B cell (primary cell): Measurements from ENCODE around the gene IFI35. TPM values are rescaled to one million over a fixed set of nuclear protein-coding genes. Genes with fewer than 3 reads are reported as not detected.

Experiments used
- ATAC-seq: fragments of 200-7000 bp; cut with Tn5 transposase; one replicate; pipeline ENCODE4 v1.10.0; 2021; ENCODE audit warnings: low read depth, mild to moderate bottlenecking, moderate number of reproducible peaks, moderate library complexity
- CTCF ChIA-PET: fragments of 350-600 bp; sonication (Branson Sonifier 250); formaldehyde crosslinking; loops from one replicate; lab custom pipeline; 2021; ENCODE audit warnings: antibody characterized with exemption, inconsistent platforms; lab: Charles Lee
- POLR2A ChIA-PET: fragments of 350-600 bp; sonication (Branson Sonifier 250); formaldehyde crosslinking; loops from one replicate; lab custom pipeline; 2021; ENCODE audit warnings: antibody characterized with exemption; lab: Charles Lee
- DNase-seq: peaks from one replicate; pipeline ENCODE4 v3.0.0; 2013
- H2AFZ ChIP-seq: 2 replicates; pipeline ENCODE4 v1.6.1; 2012; ENCODE audit warnings: mild to moderate bottlenecking, low read depth, low read length; ENCODE audit not compliant: insufficient read depth, poor library complexity, severe bottlenecking
- H3K27ac ChIP-seq, 2 donors: 1 replicate in 1 of 2; 2 replicates in 1 of 2; pipeline ENCODE4 v1.5.1; 2012 to 2013; ENCODE audit warnings: low read length in 2 of 2, mild to moderate bottlenecking in 2 of 2, moderate library complexity in 1 of 2
- H3K27me3 ChIP-seq, 4 experiments: fragments of 200-600 bp in 1 of 4; sonication (generic) in 1 of 4; replicated peaks in 1 of 4; 1 replicate in 2 of 4; 2 replicates in 2 of 4; pipeline versions ENCODE4 v1.6.1 to v1.7.0; 2013 to 2016; ENCODE audit warnings: low read length in 3 of 4, mild to moderate bottlenecking in 2 of 4, mixed read lengths in 1 of 4, moderate library complexity in 1 of 4; ENCODE audit not compliant: insufficient read depth in 4 of 4, control insufficient read depth in 3 of 4; ENCODE audit errors: control extremely low read depth in 1 of 4
- H3K36me3 ChIP-seq, 2 experiments: replicated peaks in 1 of 2; 1 replicate in 1 of 2; 2 replicates in 1 of 2; pipeline versions ENCODE4 v1.6.1 to v1.7.1; 2013; ENCODE audit warnings: low read length in 1 of 2; ENCODE audit not compliant: insufficient read depth in 2 of 2, control insufficient read depth in 1 of 2; ENCODE audit errors: control extremely low read depth in 1 of 2, extremely low read depth in 1 of 2
- H3K4me1 ChIP-seq, 2 donors: fragments of 200-600 bp in 1 of 2; sonication (generic) in 1 of 2; 1 replicate in 1 of 2; 2 replicates in 1 of 2; pipeline versions ENCODE4 v1.5.1 to v1.6.1; 2013 to 2017; ENCODE audit warnings: low read length in 2 of 2; ENCODE audit not compliant: control insufficient read depth in 2 of 2, insufficient read depth in 2 of 2
- H3K4me2 ChIP-seq: replicated peaks from 2 replicates; pipeline ENCODE3; 2012; ENCODE audit warnings: mild to moderate bottlenecking, low read depth, low read length; ENCODE audit not compliant: poor library complexity, severe bottlenecking
- H3K4me3 ChIP-seq, 5 experiments: fragments of 200-600 bp in 1 of 5; sonication (generic) in 1 of 5; 1 replicate in 3 of 5; 2 replicates in 2 of 5; pipeline versions ENCODE4 v1.5.1 to v1.7.0; 2011 to 2016; ENCODE audit warnings: low read length in 4 of 5, mild to moderate bottlenecking in 4 of 5, low read depth in 2 of 5, control low read depth in 1 of 5, moderate library complexity in 1 of 5; ENCODE audit not compliant: insufficient read depth in 1 of 5; ENCODE audit errors: control extremely low read depth in 1 of 5, extremely low read depth in 1 of 5
- H3K79me2 ChIP-seq: fragments of 200-600 bp; sonication (generic); one replicate; pipeline ENCODE4 v1.6.0; 2016; ENCODE audit warnings: low read length; ENCODE audit not compliant: control insufficient read depth, insufficient read depth
- H3K9ac ChIP-seq: fragments of 200-600 bp; sonication (generic); 2 replicates; pipeline ENCODE4 v1.6.1; 2017; ENCODE audit warnings: mild to moderate bottlenecking, low read length, moderate library complexity
- H3K9me3 ChIP-seq, 3 donors: one replicate each; pipeline versions ENCODE4 v1.6.1 to v1.7.1; 2013; ENCODE audit warnings: low read length in 2 of 3; ENCODE audit not compliant: control insufficient read depth in 2 of 3, insufficient read depth in 1 of 3; ENCODE audit errors: control extremely low read depth in 1 of 3
- H4K20me1 ChIP-seq: 2 replicates; pipeline ENCODE4 v1.6.0; 2012; ENCODE audit warnings: mild to moderate bottlenecking, low read length; ENCODE audit not compliant: insufficient read depth, control insufficient read depth, poor library complexity, severe bottlenecking
- H3K27ac Mint-ChIP-seq: one replicate; pipeline ENCODE4 v1.8.0; 2021; ENCODE audit warnings: mixed read lengths
- H3K27me3 Mint-ChIP-seq: one replicate; pipeline ENCODE4 v1.8.0; 2021; ENCODE audit warnings: mixed read lengths
- H3K4me1 Mint-ChIP-seq: one replicate; pipeline ENCODE4 v1.8.0; 2021; ENCODE audit warnings: mixed read lengths
- H3K4me3 Mint-ChIP-seq: one replicate; pipeline ENCODE4 v1.8.0; 2021; ENCODE audit warnings: mixed read lengths
- H3K9me3 Mint-ChIP-seq: one replicate; pipeline ENCODE4 v1.8.0; 2022; ENCODE audit warnings: mixed read lengths; ENCODE audit not compliant: insufficient read depth
- EZH2 ChIP-seq: IDR thresholded peaks from 2 replicates; pipeline ENCODE4 v1.6.1; 2012; ENCODE audit warnings: borderline replicate concordance, low read depth, mild to moderate bottlenecking, moderate library complexity, low read length; ENCODE audit not compliant: insufficient read depth, poor library complexity, severe bottlenecking
- WGBS: methylation state at CpG from one replicate; pipeline ENCODE4 v1.1.5; 2013; ENCODE audit warnings: missing lambda C conversion rate; ENCODE audit not compliant: insufficient coverage; 5-methylcytosine and 5-hydroxymethylcytosine counted together
- intact Hi-C: fragments of 100-400 bp; cut with micrococcal nuclease; formaldehyde crosslinking; loops from one replicate; pipeline ENCODE4 v1.10.0; 2022
- polyA plus RNA-seq: library from polyadenylated mRNA; depleted of rRNA; stranded (reverse); fragments of >200 nt; gene quantifications from 2 replicates; pipeline ENCODE4 v1.2.3, GENCODE V29; 2012
- total RNA-seq, 2 donors: library from RNA; stranded (reverse); fragments of 120-200 nt in 1 of 2; gene quantifications; 1 replicate in 1 of 2; 2 replicates in 1 of 2; pipeline versions ENCODE4 v1.2.3 to v1.2.4, GENCODE V29; 2013 to 2022
- TF ChIP-seq, protein P1 (sequence below): fragments of 200-600 bp; IDR thresholded peaks from one replicate; pipeline ENCODE4 v1.8.0; 2022; ENCODE audit warnings: antibody characterized with exemption, mild to moderate bottlenecking

IFI35 gene
- total and polyA plus RNA-seq, 2 donors (not counting 1 experiment from before 2014, with no cell fraction given): 37.2 to 42.2 TPM

GRCh38 chr17:42997390-42997983, 9.1 kb upstream of the IFI35 start:
- Histone ChIP-seq H3K4me3 (peak overlapping the region in 4 of 5 experiments; percentile 41 to 70 (median 47)), H3K9me3 (no peaks in the 10 kb centered on the region), H2AFZ (peak overlapping the region; percentile 41), H3K79me2 (peaks cover 17% of the 10 kb centered on the region), H3K4me2 (peak overlapping the region; percentile 62), H3K27me3 (no peaks in the 10 kb centered on the region), H4K20me1 (peaks cover 21% of the 10 kb centered on the region), H3K9ac (peak overlapping the region; percentile 43), H3K36me3 (peaks cover 4 to 38% of the 10 kb centered on the region in 2 experiments), H3K4me1 (peaks cover 20 to 22% of the 10 kb centered on the region in 2 donors), H3K27ac (peak overlapping the region; percentile 41 to 58)
- ATAC-seq (no peak), DNase-seq (no peak)
- no peaks in the 10 kb centered on the region for H3K9me3 Mint-ChIP-seq
- intact Hi-C loops: loop anchor here (5.0 to 10.0 kb wide), 2 partner anchors 423 to 610 kb away; partner anchors contain the start of genes PSMC3IP and STAT3
- TF ChIP-seq EZH2: no peak
- TF ChIP-seq, protein P1, sequence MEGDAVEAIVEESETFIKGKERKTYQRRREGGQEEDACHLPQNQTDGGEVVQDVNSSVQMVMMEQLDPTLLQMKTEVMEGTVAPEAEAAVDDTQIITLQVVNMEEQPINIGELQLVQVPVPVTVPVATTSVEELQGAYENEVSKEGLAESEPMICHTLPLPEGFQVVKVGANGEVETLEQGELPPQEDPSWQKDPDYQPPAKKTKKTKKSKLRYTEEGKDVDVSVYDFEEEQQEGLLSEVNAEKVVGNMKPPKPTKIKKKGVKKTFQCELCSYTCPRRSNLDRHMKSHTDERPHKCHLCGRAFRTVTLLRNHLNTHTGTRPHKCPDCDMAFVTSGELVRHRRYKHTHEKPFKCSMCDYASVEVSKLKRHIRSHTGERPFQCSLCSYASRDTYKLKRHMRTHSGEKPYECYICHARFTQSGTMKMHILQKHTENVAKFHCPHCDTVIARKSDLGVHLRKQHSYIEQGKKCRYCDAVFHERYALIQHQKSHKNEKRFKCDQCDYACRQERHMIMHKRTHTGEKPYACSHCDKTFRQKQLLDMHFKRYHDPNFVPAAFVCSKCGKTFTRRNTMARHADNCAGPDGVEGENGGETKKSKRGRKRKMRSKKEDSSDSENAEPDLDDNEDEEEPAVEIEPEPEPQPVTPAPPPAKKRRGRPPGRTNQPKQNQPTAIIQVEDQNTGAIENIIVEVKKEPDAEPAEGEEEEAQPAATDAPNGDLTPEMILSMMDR: no peak
- H3K4me3 Mint-ChIP-seq: peak overlapping the region; percentile 96
- no peaks in the 10 kb centered on the region for H3K27me3 Mint-ChIP-seq
- peaks cover 40% of the 10 kb centered on the region for H3K4me1 Mint-ChIP-seq
- ChIA-PET POLR2A (interaction anchor here (0.6 to 2.3 kb wide), 23 partner anchors 9 to 487 kb away, joined by 3 to 24 read pairs (median 7); partner anchors contain the start of genes AARSD1, BRCA1, DHX8 and IFI35), CTCF (interaction anchor here (0.6 to 3.8 kb wide), 33 partner anchors 9 to 549 kb away, joined by 3 to 54 read pairs (median 5); partner anchors contain the start of genes AARSD1, AOC2, BECN1 and DHX8)
- no CpG with 5 or more reads among the region's 5 CpGs for WGBS
- peak overlapping the region; percentile 88 for H3K27ac Mint-ChIP-seq
